Loucy (cell line): ENCODE data around the gene SHISA5.

Experiments
- EZH2phosphoT487 ChIP-seq: fragments of 200-600 bp; IDR thresholded peaks from 2 replicates; pipeline ENCODE4 v1.6.1; 2018; ENCODE audit warnings: antibody characterized with exemption, mild to moderate bottlenecking, moderate library complexity, borderline replicate concordance
- TF ChIP-seq, protein P1 (sequence below): fragments of 200-600 bp; sonication (generic); conservative IDR thresholded peaks from 2 replicates; pipeline ENCODE4 v1.5.1; 2014; ENCODE audit warnings: mild to moderate bottlenecking, antibody characterized with exemption, low read length

DNA sequence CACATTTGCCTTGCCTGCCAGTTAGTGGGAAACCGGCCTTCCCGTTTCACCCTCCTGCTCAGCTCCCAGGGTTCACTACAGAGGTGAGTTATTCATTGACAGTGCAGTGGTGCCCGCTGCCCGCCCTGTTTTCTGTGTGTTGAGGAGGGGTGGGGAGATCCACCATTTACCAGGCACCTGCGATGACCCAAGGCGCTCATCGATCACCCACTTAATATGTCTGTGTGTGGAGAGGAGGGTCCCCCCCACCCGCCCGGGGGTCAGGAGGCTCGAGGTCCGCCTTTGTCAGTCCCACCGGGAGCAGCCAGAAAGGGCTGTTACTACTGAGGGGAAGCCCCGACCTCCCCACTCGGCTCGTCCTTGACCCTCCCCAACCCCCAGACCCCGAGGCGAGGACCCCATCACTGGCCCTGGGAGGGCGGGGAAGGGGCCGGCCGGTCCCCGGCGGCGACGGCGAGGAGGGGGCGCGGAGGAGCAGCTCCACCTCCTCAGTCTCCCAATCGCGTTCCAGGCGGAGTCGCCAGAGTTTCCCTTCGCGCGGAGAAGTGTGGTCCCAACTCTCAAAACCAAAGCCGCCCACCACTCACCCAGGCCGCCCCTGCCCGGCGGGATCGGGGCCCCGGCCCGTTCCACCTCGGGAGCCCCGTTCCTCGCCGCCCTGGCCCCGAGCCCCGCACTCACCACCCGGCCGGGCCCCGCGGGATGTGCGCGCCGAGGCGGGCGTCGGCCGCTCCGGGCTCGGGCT is 75.2 kb downstream of the SHISA5 start:
- TF ChIP-seq, protein P1, sequence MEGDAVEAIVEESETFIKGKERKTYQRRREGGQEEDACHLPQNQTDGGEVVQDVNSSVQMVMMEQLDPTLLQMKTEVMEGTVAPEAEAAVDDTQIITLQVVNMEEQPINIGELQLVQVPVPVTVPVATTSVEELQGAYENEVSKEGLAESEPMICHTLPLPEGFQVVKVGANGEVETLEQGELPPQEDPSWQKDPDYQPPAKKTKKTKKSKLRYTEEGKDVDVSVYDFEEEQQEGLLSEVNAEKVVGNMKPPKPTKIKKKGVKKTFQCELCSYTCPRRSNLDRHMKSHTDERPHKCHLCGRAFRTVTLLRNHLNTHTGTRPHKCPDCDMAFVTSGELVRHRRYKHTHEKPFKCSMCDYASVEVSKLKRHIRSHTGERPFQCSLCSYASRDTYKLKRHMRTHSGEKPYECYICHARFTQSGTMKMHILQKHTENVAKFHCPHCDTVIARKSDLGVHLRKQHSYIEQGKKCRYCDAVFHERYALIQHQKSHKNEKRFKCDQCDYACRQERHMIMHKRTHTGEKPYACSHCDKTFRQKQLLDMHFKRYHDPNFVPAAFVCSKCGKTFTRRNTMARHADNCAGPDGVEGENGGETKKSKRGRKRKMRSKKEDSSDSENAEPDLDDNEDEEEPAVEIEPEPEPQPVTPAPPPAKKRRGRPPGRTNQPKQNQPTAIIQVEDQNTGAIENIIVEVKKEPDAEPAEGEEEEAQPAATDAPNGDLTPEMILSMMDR: no peak
- TF ChIP-seq EZH2phosphoT487: no peak
